Fibroblast of villous mesenchyme (primary cell): ENCODE results near the gene HDAC1. TPM values are rescaled to one million over a fixed set of nuclear protein-coding genes. Genes with fewer than 3 reads are reported as not detected.

Experiments
- DNase-seq: peaks from one replicate; pipeline ENCODE4 v3.0.0-alpha.2; 2010; ENCODE audit warnings: low read depth
- H3K4me3 ChIP-seq: 2 replicates; pipeline ENCODE4 v1.5.1; 2011; ENCODE audit warnings: low read depth, mild to moderate bottlenecking, low read length
- total RNA-seq: library from RNA; depleted of rRNA; stranded (reverse); fragments of >200 nt; gene quantifications from 2 replicates; pipeline ENCODE4 v1.2.3, GENCODE V29; 2012
- TF ChIP-seq, protein P1 (sequence below): IDR thresholded peaks from 2 replicates; pipeline ENCODE4 v1.5.1; 2012; ENCODE audit warnings: low read depth, mild to moderate bottlenecking, low read length; ENCODE audit not compliant: insufficient read depth

HDAC1 gene
- total RNA-seq, 1 donor, result 95.0 TPM

DNA sequence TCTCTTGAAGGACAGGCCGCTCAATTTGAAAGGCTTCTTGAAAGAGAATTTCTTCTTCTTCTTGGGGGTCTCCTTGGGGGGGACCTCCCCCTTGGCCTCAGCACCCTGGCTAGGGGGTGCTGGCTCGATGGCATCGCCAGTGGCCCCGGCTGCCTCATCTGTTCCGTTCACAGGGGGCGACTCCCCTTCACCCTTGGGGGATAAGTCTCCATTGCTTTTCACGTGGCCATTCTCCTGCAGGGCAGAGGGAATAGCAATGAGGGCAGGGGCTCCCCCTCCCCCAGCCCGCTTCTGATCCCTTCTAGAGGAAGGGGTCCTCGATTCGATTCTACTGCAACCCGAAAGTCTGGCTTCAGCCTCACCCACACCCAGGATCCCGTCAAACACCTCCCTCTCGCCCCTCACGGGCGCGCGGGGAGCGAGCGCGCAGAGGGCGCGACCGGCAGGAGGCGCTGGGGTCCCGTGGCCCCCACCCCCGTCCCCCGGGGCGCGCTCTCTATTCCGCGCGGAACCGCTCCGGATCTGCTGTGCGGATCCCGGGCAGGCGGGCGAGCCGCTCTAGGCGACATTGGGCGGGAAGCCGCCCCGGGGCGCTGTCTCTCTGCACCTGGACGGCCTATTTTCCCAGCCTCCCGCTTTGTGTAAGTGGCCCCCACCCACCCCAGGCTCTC is 43.1 kb downstream of the HDAC1 start:
- peak; percentile 45 for DNase-seq
- TF ChIP-seq, protein P1, sequence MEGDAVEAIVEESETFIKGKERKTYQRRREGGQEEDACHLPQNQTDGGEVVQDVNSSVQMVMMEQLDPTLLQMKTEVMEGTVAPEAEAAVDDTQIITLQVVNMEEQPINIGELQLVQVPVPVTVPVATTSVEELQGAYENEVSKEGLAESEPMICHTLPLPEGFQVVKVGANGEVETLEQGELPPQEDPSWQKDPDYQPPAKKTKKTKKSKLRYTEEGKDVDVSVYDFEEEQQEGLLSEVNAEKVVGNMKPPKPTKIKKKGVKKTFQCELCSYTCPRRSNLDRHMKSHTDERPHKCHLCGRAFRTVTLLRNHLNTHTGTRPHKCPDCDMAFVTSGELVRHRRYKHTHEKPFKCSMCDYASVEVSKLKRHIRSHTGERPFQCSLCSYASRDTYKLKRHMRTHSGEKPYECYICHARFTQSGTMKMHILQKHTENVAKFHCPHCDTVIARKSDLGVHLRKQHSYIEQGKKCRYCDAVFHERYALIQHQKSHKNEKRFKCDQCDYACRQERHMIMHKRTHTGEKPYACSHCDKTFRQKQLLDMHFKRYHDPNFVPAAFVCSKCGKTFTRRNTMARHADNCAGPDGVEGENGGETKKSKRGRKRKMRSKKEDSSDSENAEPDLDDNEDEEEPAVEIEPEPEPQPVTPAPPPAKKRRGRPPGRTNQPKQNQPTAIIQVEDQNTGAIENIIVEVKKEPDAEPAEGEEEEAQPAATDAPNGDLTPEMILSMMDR, result peak; percentile 74
- peak overlapping the region; percentile 72 for H3K4me3 ChIP-seq

DNA sequence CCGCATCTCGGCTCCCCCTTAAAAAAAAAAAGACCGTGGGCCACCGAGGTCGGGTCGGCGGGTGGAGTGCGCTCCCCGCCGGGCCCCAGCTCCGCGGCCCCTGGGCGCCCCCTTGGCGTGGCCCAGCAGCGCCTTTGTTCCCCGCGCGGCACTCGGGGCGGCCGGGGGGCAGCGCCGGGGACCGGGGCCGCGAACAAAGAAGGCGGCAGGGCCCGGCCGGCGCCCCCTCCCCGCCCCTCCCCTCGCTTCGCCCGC is 43.6 kb downstream of the HDAC1 start:
- TF ChIP-seq, protein P1, result no peak
- H3K4me3 ChIP-seq, result peak overlapping the region; percentile 72

DNA sequence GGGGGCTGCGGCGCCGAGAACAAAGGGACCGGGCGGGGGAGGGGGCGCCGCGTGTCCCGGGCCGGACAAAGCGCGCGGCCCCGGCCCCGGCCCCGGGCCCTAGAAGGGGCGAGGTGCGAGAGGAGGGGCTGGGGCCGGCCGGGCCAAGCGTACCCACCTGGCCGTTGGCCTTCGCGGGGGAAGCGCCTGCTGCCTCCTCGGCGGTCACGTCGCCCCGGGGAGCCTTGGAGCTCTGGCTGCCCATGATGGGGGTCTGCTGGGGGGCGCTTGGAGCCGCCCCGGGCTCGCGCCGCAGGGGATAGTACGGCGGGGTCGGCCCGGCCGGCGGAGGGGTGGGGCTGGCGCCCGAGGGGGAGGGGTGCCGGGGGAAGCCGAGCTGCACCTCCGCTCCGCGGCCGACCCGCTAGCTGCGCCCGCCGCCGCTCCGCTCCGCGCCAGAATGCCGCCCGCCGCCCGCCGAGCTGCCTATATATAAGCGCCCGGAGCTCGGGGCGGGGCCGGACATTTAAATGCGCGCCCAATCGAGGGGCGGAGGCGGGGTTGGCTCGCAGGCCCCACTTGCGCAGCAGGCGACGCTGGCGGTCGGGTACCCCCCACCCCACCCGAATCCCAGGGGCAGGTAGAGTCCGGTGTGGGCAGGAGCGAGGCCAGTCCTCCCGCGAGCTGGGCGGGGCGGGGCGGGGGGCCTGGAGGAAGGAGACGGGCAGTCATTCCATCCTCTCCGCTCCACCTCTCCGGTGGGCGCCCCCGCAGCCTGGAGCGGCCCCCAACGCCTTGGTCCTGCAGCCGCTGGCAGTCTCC is 44.1 kb downstream of the HDAC1 start, which contains the start of gene MARCKSL1:
MARCKSL1 (minus strand) TSS at position 444 of the 801 bp plus-strand sequence; CDS start at position 244, 200 bp downstream.
- TF ChIP-seq, protein P1, result no peak
- peak; percentile 70 for DNase-seq
- H3K4me3 ChIP-seq, result peak within 1 kb of the TSS; percentile 72

More for the DNA sequence above, 43.6 kb downstream of the HDAC1 start:
- no peak for DNase-seq

DNA sequence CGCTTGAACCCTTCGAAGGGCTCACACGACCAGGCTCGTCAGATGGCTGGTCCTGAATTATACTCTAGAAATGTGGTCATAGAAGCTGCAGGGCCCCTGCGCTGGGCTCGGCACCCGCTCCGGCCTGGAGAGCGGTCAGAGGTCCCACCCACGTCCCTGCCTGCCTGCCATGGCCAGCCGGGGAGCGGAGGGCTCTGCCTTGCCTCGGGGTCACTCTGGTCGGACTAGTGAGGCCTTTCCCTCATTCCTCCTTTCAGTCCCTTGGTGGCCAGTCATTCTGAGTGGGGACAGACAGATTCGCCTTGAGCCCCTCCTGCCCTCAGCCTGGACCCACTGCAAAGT is 44.7 kb downstream of the HDAC1 start:
- TF ChIP-seq, protein P1, result no peak
- H3K4me3 ChIP-seq, result peak overlapping the region; percentile 45
- no peak for DNase-seq

DNA sequence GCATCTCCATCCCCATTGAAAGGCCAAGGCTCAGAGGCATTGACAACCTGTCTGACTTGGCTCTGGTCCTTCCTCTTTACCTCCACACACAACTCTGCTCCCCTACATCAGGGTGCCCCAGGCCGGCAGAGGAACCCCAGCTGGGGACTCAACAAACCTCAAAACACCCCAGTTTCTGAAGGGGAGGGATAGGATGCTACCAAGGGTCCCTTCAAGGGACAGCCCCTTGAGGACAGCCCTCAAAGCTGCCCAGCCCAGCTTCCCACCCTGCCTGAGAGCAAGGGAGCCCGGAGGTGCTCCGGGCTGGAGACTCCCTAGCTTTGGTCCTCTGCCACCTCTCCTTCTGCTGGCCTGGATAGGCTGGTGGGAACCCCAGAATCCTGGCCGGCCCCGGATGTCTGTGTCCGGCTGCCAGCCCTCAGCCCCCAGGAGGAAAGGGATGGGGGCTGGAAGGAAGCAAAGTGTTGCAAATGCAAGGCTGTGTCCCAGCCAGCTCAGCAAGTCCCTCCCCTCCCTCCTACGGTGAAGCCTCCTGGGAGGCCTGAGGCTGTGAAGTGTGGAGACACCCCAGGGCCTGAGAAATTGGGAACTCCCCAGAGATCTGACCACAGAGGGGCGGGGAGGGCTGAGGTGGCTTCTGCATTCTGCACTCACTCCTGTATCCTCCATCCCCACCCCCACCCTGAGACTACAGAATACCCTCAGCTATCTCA is 45.2 kb downstream of the HDAC1 start:
- H3K4me3 ChIP-seq, result no peak overlapping the region
- no peak for DNase-seq
- TF ChIP-seq, protein P1, result no peak

DNA sequence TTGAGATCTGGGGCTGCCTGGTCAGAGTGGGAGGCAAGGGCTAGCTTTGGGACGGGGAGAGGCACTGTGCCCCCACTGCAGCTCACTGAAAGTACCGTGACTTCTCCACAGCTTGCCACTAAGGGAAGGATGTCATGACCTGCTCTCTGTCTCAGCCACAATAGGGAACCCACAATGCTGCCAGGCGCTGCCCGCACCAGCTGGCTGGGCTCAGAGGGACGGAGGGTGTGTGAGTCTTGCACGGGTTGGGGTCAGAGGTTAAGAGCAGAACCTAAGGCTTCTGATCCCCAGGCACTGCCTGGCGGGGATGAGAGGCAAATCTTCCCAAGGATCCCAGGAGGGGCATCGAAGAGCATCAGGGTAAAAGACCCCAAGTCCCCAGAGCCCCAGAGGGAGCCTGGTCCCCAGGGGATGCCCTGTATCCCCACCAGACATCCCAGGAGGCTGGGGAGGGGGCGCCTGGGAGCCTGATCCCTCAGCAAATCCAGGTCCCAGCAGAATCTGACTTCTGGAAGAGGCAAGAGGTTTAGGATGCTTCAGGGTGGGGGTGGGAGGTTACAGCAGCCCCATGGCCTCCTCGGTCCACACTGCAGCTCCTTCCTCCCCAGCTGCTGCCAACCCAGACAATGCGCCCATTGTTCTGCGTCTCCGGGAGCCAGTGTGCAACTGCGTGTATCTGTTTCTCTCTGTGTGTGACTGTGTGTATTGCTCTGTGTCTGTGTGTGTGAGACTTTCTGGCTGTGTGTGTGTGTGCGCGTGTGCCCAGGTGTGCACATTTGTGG is 46.2 kb downstream of the HDAC1 start:
- no peak for DNase-seq
- H3K4me3 ChIP-seq, result no peak overlapping the region
- TF ChIP-seq, protein P1, result no peak
